ENCODE data around the gene STT3B.

The STT3B gene

DNA sequence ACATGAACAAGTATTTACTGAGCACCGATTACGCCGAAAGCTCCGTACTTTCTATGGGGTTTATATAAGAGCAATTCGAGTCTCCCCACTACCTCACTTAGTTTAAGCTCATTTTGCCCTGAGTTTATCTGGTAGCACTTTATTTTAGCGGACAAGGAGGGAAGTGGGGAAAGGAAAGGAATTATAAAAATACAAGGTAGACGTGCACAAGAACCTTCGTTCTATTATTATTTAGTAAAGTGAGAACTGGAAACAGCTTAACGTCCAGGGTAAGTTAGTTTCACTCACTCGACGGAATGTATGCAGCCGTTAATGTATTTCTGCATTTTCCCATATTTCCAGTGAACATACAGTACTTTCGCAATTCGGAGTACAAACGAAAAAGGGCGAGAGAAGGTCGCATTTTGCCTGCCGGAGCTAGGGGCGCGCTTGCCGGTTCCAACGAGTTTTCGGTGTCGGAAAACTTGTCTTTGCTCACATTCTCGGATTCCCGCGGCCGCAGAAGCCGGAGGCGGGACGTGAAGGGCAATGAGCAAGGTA is 1.2 kb upstream of the STT3B start:
- no peak for DNase-seq (ENCODE audit: insufficient read length, low spot score)
- no peak for FAIRE-seq

DNA sequence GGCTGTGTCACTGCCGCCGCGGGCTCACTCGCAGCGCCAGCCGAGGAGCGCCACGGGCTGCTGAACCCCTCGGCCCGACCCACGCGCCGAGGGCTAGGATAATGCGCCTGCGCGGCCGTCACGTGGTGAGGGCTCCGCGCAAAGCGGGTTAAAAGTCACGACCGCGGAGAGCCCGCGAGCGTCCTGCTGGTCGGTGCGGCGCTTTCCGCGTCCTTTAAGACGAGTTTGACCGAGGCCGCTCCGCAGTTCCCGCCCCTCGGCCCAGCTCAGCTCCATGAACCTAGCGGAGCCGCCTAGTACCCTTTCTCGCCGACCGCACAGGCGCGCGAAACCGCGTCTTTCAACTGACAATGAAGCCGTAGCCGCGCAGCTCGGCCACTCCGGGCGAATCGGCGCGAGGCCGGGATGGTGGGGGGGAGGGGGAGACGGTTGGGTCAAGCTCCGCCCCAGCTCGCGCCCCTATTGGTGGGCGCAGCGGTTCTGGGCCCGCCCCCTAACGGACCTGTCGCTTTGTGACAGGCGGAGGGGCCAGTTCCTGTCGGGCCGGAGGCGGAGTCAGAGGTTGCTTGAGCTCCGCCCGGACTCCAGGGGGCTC is 636 bp upstream of the STT3B start:
- DNase-seq (ENCODE audit: insufficient read length, low spot score) (peak; percentile 92), FAIRE-seq (peak; percentile 98)
- peak; percentile 88 for TF ChIP-seq PAX5 (IDR thresholded peaks at IDR 0.05; ENCODE audit: insufficient read depth, low read length, severe bottlenecking)
- TF ChIP-seq POU2F2 (IDR thresholded peaks at IDR 0.05; ENCODE audit: low read depth, low read length), result peak; percentile 77
- 0 out of 2 replicates have a peak, but pooled peaks have one; percentile 63 for TF ChIP-seq POLR2AphosphoS5 (IDR thresholded peaks at IDR 0.05; ENCODE audit: low read depth, low read length)
- peak; percentile 26; the same call in 1 of the 2 replicates for TF ChIP-seq SPI1 (IDR thresholded peaks at IDR 0.05; ENCODE audit: low read depth, low read length)
- TF ChIP-seq POLR2A (IDR thresholded peaks at IDR 0.05; ENCODE audit: low read depth, low read length), result peak; percentile 85
- no peak; the same call in none of the 2 replicates for TF ChIP-seq TAF1 (IDR thresholded peaks at IDR 0.05; ENCODE audit: low read depth, low read length)

More for the DNA sequence above, 1.2 kb upstream of the STT3B start:
- TF ChIP-seq POLR2AphosphoS5 (IDR thresholded peaks at IDR 0.05; ENCODE audit: low read depth, low read length) (no peak), POLR2A (IDR thresholded peaks at IDR 0.05; ENCODE audit: low read depth, low read length) (no peak), POU2F2 (IDR thresholded peaks at IDR 0.05; ENCODE audit: low read depth, low read length) (no peak), SPI1 (IDR thresholded peaks at IDR 0.05; ENCODE audit: low read depth, low read length) (no peak), TAF1 (IDR thresholded peaks at IDR 0.05; ENCODE audit: low read depth, low read length) (peak; percentile 51; the same call in 1 of the 2 replicates), PAX5 (IDR thresholded peaks at IDR 0.05; ENCODE audit: insufficient read depth, low read length, severe bottlenecking) (no peak)

DNA sequence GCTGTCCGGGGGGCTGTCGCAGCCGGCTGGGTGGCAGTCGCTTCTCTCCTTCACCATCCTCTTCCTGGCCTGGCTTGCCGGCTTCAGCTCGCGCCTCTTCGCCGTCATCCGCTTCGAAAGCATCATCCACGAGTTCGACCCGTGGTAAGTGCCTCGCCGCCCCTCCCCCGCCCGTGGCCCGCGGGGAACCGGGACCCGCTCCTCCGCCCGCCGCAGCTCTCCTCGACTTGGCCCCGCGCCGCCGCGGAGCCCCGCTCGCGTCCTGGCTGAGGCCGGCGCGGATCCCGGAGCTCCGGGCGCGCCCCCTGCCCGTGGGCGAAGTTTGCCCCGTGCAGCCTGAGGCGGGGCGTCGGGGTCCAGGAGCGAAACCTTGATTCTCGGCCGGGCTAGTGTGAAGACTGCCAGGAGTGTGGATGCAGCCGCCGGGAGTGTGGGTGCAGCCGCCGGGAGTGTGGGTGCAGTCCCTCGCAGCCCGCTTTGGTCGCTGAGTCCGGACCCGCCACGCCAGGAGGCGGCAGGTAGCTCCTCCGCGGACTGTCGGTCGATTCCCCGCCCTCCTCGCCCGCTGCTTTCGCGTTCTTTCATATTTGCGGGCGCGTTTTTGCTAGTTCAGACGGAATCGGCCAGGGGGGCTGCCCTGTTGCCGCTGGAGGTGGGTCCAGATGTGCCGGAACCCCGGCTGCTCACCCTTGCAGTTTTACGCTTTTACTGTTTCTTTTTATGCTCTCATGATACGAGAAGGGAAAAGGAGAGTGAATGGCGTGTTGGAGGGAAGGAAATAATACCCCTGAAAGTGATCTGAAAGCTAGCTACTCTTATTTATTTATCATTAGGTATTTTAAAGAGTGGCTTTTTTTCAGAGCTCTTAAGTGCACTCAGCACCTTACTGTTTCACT is 692 bp downstream of the STT3B start:
- FAIRE-seq, result peak; percentile 54
- no peak for DNase-seq (ENCODE audit: insufficient read length, low spot score)
- TF ChIP-seq PAX5 (IDR thresholded peaks at IDR 0.05; ENCODE audit: insufficient read depth, low read length, severe bottlenecking), result no peak
- TF ChIP-seq POLR2A (IDR thresholded peaks at IDR 0.05; ENCODE audit: low read depth, low read length), result 0 out of 2 replicates have a peak, but pooled peaks have one; percentile 8
- TF ChIP-seq POLR2AphosphoS5 (IDR thresholded peaks at IDR 0.05; ENCODE audit: low read depth, low read length), result no peak

DNA sequence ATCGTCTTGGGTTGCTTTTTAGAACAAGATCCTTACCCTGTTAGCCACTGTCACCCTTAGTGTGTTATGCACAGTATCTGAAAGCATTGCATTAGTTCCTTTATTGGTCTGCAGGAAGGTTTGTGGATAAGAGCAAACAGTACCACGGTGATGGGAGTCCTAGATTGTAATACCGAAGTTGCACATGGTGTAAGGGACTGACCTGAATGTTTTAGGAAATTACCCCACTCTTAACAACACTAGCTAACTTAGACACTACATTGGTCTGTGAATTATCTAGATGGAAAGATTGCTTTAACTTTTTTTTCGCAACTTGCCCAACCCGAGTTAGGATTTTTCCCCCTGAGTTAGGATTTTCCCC is 1.3 kb downstream of the STT3B start:
- no peak for TF ChIP-seq PAX5 (IDR thresholded peaks at IDR 0.05; ENCODE audit: insufficient read depth, low read length, severe bottlenecking)
- TF ChIP-seq POU2F2 (IDR thresholded peaks at IDR 0.05; ENCODE audit: low read depth, low read length), result no peak
- DNase-seq (ENCODE audit: insufficient read length, low spot score) (no peak), FAIRE-seq (peak; percentile 76)

DNA sequence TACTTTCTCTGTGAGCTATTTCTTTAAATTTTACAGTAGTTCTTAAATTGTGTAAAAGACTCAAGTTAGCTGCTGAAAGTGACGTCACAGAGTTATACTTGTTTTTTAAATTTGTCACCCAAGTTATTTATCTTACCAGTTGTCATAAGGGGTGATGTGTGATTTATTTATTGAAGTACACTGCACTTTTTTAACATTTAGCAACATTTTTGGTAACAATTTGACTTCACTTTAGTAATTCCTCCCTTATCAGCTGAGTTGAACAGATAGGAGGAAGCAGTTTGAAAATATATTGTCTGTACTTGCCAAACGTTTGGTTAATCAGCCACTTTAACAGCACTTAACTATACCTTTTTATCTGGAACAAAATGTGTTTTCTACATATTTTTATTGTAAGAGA is 3.8 kb downstream of the STT3B start:
- no peak for DNase-seq (ENCODE audit: insufficient read length, low spot score)
- TF ChIP-seq PAX5 (IDR thresholded peaks at IDR 0.05; ENCODE audit: insufficient read depth, low read length, severe bottlenecking) (no peak), POU2F2 (IDR thresholded peaks at IDR 0.05; ENCODE audit: low read depth, low read length) (no peak), SPI1 (IDR thresholded peaks at IDR 0.05; ENCODE audit: low read depth, low read length) (no peak), POLR2A (IDR thresholded peaks at IDR 0.05; ENCODE audit: low read depth, low read length) (no peak), POLR2AphosphoS5 (IDR thresholded peaks at IDR 0.05; ENCODE audit: low read depth, low read length) (no peak), TAF1 (IDR thresholded peaks at IDR 0.05; ENCODE audit: low read depth, low read length) (no peak)
- FAIRE-seq, result no peak

DNA sequence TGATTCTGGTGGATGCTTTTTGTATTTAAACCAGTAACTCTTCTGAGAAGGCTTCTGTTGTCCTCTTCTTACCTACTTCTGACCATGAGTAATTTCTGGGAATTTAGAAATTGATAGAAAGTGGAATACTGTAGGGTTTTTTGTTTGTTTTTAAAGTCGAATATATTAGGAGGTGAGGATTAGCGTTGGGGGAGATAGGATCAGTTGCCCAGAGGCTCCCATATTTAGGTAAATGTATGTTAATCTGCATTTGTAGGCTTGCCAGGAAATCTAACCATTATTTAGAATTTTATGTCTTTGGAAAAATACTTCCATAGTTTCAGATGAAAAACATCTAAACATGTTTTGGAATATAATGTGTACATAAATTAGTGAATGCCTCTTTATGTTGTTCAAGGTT is 6.1 kb downstream of the STT3B start:
- TF ChIP-seq POU2F2 (IDR thresholded peaks at IDR 0.05; ENCODE audit: low read depth, low read length) (no peak), PAX5 (IDR thresholded peaks at IDR 0.05; ENCODE audit: insufficient read depth, low read length, severe bottlenecking) (no peak), TAF1 (IDR thresholded peaks at IDR 0.05; ENCODE audit: low read depth, low read length) (no peak), POLR2AphosphoS5 (IDR thresholded peaks at IDR 0.05; ENCODE audit: low read depth, low read length) (no peak), POLR2A (IDR thresholded peaks at IDR 0.05; ENCODE audit: low read depth, low read length) (no peak), SPI1 (IDR thresholded peaks at IDR 0.05; ENCODE audit: low read depth, low read length) (no peak)
- FAIRE-seq (no peak), DNase-seq (ENCODE audit: insufficient read length, low spot score) (no peak)

DNA sequence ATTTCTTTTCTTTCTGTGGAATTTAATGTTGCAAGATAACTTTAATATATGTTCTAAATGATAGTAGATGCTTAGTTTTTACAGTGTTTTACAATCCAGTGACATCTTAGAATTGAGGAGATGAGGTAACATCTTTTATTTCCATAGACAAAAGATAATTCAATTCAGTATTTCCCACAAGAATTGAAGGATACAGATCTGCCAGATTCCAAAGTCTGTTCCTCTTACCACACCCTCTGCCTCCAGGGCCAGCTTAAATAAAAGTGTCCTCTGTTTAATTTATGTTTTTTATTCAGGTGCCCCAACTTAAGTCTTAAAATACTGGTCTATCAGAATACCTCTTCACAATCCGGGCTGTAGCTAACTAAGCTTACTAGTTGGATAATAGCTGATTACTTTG is 6.5 kb downstream of the STT3B start:
- TF ChIP-seq POU2F2 (IDR thresholded peaks at IDR 0.05; ENCODE audit: low read depth, low read length) (no peak), SPI1 (IDR thresholded peaks at IDR 0.05; ENCODE audit: low read depth, low read length) (no peak), POLR2A (IDR thresholded peaks at IDR 0.05; ENCODE audit: low read depth, low read length) (no peak), TAF1 (IDR thresholded peaks at IDR 0.05; ENCODE audit: low read depth, low read length) (no peak), PAX5 (IDR thresholded peaks at IDR 0.05; ENCODE audit: insufficient read depth, low read length, severe bottlenecking) (no peak), POLR2AphosphoS5 (IDR thresholded peaks at IDR 0.05; ENCODE audit: low read depth, low read length) (no peak)
- FAIRE-seq, result no peak

DNA sequence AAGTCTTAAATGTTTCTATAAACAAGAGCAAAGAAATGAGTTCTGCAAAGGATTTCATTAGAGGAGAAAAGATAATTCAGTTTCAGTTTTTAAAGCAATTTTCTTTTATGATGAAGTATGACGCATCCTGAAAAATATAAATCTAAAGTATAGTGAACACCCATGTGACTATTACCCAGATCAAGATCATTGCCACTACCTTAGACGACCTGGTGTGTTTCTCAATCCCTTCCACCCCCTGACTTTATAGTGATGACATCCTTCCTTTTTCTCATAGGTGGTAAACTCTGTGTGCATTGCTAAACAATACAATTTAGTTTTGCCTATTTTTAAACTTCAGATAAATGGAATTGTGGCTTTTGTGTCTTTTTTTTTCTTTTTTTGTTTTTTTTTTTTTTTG is 8.4 kb downstream of the STT3B start:
- DNase-seq (ENCODE audit: insufficient read length, low spot score) (no peak), FAIRE-seq (no peak)
- TF ChIP-seq TAF1 (IDR thresholded peaks at IDR 0.05; ENCODE audit: low read depth, low read length) (no peak), POU2F2 (IDR thresholded peaks at IDR 0.05; ENCODE audit: low read depth, low read length) (no peak), POLR2A (IDR thresholded peaks at IDR 0.05; ENCODE audit: low read depth, low read length) (no peak), SPI1 (IDR thresholded peaks at IDR 0.05; ENCODE audit: low read depth, low read length) (no peak), PAX5 (IDR thresholded peaks at IDR 0.05; ENCODE audit: insufficient read depth, low read length, severe bottlenecking) (no peak), POLR2AphosphoS5 (IDR thresholded peaks at IDR 0.05; ENCODE audit: low read depth, low read length) (no peak)

More for the DNA sequence above, 6.5 kb downstream of the STT3B start:
- no peak for DNase-seq (ENCODE audit: insufficient read length, low spot score)

DNA sequence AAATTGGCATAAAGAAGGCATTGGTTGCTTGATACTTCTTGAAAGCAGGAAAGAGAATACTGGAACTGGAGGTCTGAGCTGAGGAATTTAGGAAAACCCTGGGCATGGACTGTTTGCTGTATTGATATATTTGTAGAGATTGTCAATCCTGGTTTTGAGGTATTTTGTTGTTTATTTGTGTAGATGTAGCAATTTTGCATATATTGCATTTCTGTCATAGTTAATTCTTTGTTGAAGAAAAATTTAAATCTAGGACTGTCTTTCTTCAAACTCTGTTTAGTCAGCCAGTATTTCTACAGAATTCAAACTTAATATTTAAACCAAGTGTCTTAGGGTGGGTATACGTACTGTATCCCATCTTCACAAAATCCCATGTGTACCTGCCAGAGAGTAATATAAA is 9.5 kb downstream of the STT3B start:
- DNase-seq (ENCODE audit: insufficient read length, low spot score) (no peak), FAIRE-seq (no peak)
- TF ChIP-seq POLR2AphosphoS5 (IDR thresholded peaks at IDR 0.05; ENCODE audit: low read depth, low read length) (no peak), SPI1 (IDR thresholded peaks at IDR 0.05; ENCODE audit: low read depth, low read length) (no peak), PAX5 (IDR thresholded peaks at IDR 0.05; ENCODE audit: insufficient read depth, low read length, severe bottlenecking) (no peak), TAF1 (IDR thresholded peaks at IDR 0.05; ENCODE audit: low read depth, low read length) (no peak), POLR2A (IDR thresholded peaks at IDR 0.05; ENCODE audit: low read depth, low read length) (no peak), POU2F2 (IDR thresholded peaks at IDR 0.05; ENCODE audit: low read depth, low read length) (no peak)

Measured in GM12891 (cell line).